Mesodermal cell (in vitro differentiated cells): ENCODE results near the gene BZW2.

Experiments
- H3K27ac ChIP-seq: 2 replicates; pipeline ENCODE4 v1.7.0; 2013; ENCODE audit warnings: mild to moderate bottlenecking, low read depth, low read length, moderate library complexity; ENCODE audit not compliant: severe bottlenecking
- H3K36me3 ChIP-seq: 2 replicates; pipeline ENCODE4 v1.7.1; 2013; ENCODE audit warnings: mild to moderate bottlenecking, low read length, moderate library complexity; ENCODE audit not compliant: control insufficient read depth, insufficient read depth
- H3K4me1 ChIP-seq: one replicate; pipeline ENCODE4 v1.7.1; 2013; ENCODE audit warnings: mild to moderate bottlenecking, low read length; ENCODE audit not compliant: insufficient read depth, control insufficient read depth, poor library complexity, severe bottlenecking
- H3K4me3 ChIP-seq: 2 replicates; pipeline ENCODE4 v1.7.0; 2013; ENCODE audit warnings: low read length, control low read depth, mild to moderate bottlenecking; ENCODE audit not compliant: insufficient read depth, poor library complexity, severe bottlenecking; ENCODE audit errors: extremely low read depth
- H3K9me3 ChIP-seq: 2 replicates; pipeline ENCODE4 v1.7.1; 2013; ENCODE audit warnings: mild to moderate bottlenecking, low read length, moderate library complexity; ENCODE audit not compliant: control insufficient read depth
- WGBS, 2 experiments: methylation state at CpG; one replicate each; pipeline ENCODE4 v1.1.5; 2013; ENCODE audit warnings: missing lambda C conversion rate in 2 of 2; ENCODE audit not compliant: insufficient coverage in 2 of 2; 5-methylcytosine and 5-hydroxymethylcytosine counted together

BZW2 gene

GRCh38 chr7:16695621-16696237 is 49.7 kb downstream of the BZW2 start:
- H3K9me3 ChIP-seq, result no peaks in the 10 kb centered on the region
- H3K36me3 ChIP-seq, result peaks cover 91% of the 10 kb centered on the region
- H3K4me3 ChIP-seq, result no peak overlapping the region
- H3K4me1 ChIP-seq, result no peaks in the 10 kb centered on the region
- 100% methylated on average over 1 of the region's 4 CpGs for WGBS, 2 experiments
- no peak overlapping the region for H3K27ac ChIP-seq

- Histone ChIP-seq H3K27ac (peak overlapping the region; percentile 8), H3K36me3 (peaks cover 84% of the 10 kb centered on the region), H3K4me1 (no peaks in the 10 kb centered on the region), H3K4me3 (no peak overlapping the region), H3K9me3 (no peaks in the 10 kb centered on the region)
- 92 to 93% methylated on average over 6 of the region's 8 CpGs for WGBS, 2 experiments
Observed at GRCh38 chr7:16697507-16698199, 51.7 kb downstream of the BZW2 start.

GRCh38 chr7:16698200-16698905 is 52.4 kb downstream of the BZW2 start:
- H3K27ac ChIP-seq, result peak overlapping the region; percentile 8
- 93 to 100% methylated on average over 1 to 2 of the region's 3 CpGs for WGBS, 2 experiments
- no peaks in the 10 kb centered on the region for H3K4me1 ChIP-seq
- no peaks in the 10 kb centered on the region for H3K9me3 ChIP-seq
- H3K4me3 ChIP-seq, result no peak overlapping the region
- H3K36me3 ChIP-seq, result peaks cover 81% of the 10 kb centered on the region

GRCh38 chr7:16702441-16702840 is 56.5 kb downstream of the BZW2 start:
- no peaks in the 10 kb centered on the region for H3K9me3 ChIP-seq
- H3K36me3 ChIP-seq, result peaks cover 76% of the 10 kb centered on the region
- H3K4me3 ChIP-seq, result no peak overlapping the region
- H3K27ac ChIP-seq, result no peak overlapping the region
- H3K4me1 ChIP-seq, result no peaks in the 10 kb centered on the region

GRCh38 chr7:16708511-16708910 is 62.5 kb downstream of the BZW2 start:
- peak overlapping the region; percentile 55 for H3K27ac ChIP-seq
- WGBS, 2 experiments, result 94% methylated on average over 2 of the region's 4 CpGs; no CpG with 5 or more reads in 1 of the 2 experiments

GRCh38 chr7:16708980-16709379 is 63.0 kb downstream of the BZW2 start:
- Histone ChIP-seq H3K4me3 (no peak overlapping the region), H3K9me3 (no peaks in the 10 kb centered on the region), H3K27ac (peak overlapping the region; percentile 55), H3K36me3 (peaks cover 45% of the 10 kb centered on the region), H3K4me1 (peaks cover 3% of the 10 kb centered on the region)
- 77 to 91% methylated on average over 2 of the region's 3 CpGs for WGBS, 2 experiments

More at GRCh38 chr7:16708511-16708910, 62.5 kb downstream of the BZW2 start:
- Histone ChIP-seq H3K4me1 (peaks cover 3% of the 10 kb centered on the region), H3K9me3 (no peaks in the 10 kb centered on the region), H3K4me3 (no peak overlapping the region), H3K36me3 (peaks cover 49% of the 10 kb centered on the region)

GRCh38 chr7:16710651-16711050 is 64.7 kb downstream of the BZW2 start:
- Histone ChIP-seq H3K9me3 (no peaks in the 10 kb centered on the region), H3K27ac (no peak overlapping the region), H3K4me3 (no peak overlapping the region), H3K36me3 (peaks cover 30% of the 10 kb centered on the region), H3K4me1 (peaks cover 3% of the 10 kb centered on the region)
- no CpG with 5 or more reads among the region's 4 CpGs for WGBS, 2 experiments

- Histone ChIP-seq H3K4me3 (no peak overlapping the region), H3K9me3 (no peaks in the 10 kb centered on the region), H3K4me1 (peaks cover 3% of the 10 kb centered on the region), H3K36me3 (peaks cover 19% of the 10 kb centered on the region), H3K27ac (no peak overlapping the region)
- 94 to 100% methylated on average over 2 to 3 of the region's 4 CpGs for WGBS, 2 experiments
Observed at GRCh38 chr7:16711730-16712129, 65.7 kb downstream of the BZW2 start.

- H3K27ac ChIP-seq, result no peak overlapping the region
- no peak overlapping the region for H3K4me3 ChIP-seq
- peaks cover 3% of the 10 kb centered on the region for H3K4me1 ChIP-seq
- H3K36me3 ChIP-seq, result peaks cover 10% of the 10 kb centered on the region
- no peaks in the 10 kb centered on the region for H3K9me3 ChIP-seq
- 96 to 97% methylated on average over 4 of the region's 4 CpGs for WGBS, 2 experiments
Observed at GRCh38 chr7:16712916-16713315, 66.9 kb downstream of the BZW2 start.

- Histone ChIP-seq H3K4me1 (no peaks in the 10 kb centered on the region), H3K9me3 (no peaks in the 10 kb centered on the region), H3K27ac (no peak overlapping the region), H3K36me3 (peaks cover 5% of the 10 kb centered on the region), H3K4me3 (no peak overlapping the region)
Observed at GRCh38 chr7:16715928-16716327, 69.9 kb downstream of the BZW2 start.
